ENCODE results near the gene WFDC10A.
"Not testable (repeated sequence)": the region's sequence is repeated elsewhere in the genome, so short reads cannot be mapped to it uniquely, and the experiment has no call there.

DNA sequence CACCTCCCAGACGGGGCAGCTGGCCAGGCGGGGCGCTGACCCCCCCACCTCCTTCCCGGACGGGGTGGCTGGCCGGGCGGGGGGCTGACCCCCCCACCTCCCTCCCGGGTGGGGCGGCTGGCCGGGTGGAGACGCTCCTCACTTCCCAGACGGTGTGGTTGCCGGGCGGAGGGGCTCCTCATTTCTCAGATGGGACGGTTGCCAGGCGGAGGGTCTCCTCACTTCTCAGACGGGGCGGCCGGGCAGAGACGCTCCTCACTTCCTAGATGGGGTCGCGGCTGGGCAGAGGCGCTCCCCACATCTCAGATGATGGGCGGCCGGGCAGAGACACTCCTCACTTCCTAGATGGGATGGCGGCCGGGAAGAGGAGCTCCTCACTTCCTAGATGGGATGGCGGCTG lies 16.3 kb downstream of the WFDC10A start:
- TF ChIP-seq POLR2AphosphoS5 (IDR thresholded peaks at IDR 0.05), result not testable (repeated sequence)
- TF ChIP-seq, protein P1, sequence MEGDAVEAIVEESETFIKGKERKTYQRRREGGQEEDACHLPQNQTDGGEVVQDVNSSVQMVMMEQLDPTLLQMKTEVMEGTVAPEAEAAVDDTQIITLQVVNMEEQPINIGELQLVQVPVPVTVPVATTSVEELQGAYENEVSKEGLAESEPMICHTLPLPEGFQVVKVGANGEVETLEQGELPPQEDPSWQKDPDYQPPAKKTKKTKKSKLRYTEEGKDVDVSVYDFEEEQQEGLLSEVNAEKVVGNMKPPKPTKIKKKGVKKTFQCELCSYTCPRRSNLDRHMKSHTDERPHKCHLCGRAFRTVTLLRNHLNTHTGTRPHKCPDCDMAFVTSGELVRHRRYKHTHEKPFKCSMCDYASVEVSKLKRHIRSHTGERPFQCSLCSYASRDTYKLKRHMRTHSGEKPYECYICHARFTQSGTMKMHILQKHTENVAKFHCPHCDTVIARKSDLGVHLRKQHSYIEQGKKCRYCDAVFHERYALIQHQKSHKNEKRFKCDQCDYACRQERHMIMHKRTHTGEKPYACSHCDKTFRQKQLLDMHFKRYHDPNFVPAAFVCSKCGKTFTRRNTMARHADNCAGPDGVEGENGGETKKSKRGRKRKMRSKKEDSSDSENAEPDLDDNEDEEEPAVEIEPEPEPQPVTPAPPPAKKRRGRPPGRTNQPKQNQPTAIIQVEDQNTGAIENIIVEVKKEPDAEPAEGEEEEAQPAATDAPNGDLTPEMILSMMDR (IDR thresholded peaks at IDR 0.05), result not testable (repeated sequence)

Measured in suprapubic skin (tissue), 3 donors.